ENCODE data around the gene MARK2.

DNA sequence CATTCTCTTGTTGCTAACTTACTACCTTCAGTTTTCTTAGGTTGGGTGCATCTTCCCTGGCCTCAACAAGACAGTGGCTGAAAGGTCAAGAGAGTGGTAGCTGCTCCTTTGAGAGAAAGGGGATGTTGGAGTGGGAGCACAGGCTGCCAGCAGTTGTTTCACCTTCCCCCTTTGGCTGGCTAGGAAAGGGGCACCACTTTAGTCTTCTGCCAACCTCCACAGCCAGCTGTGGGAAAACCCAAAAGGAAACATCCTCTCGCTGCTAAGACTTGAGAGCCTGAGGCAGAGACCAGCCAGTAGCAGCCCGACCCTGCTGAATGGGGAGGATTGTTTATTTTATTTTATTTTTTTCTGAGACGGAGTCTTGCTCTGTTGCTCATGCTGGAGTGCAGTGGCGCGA, 34.4 kb downstream of the MARK2 start:
- no peak for TF ChIP-seq POLR2AphosphoS5 (IDR thresholded peaks at IDR 0.05; ENCODE audit: low read depth, low read length)
- no peak for TF ChIP-seq POLR2A (IDR thresholded peaks at IDR 0.05; ENCODE audit: low read depth, low read length)
